GM23248 (cell line): ENCODE results near the gene ANO2.

Source experiments
- EZH2 ChIP-seq: fragments of 200-600 bp; sonication (generic); IDR thresholded peaks from 2 replicates; pipeline ENCODE4 v1.6.1; 2018; ENCODE audit warnings: antibody characterized with exemption, mild to moderate bottlenecking; ENCODE audit not compliant: insufficient read depth, poor library complexity, severe bottlenecking
- EZH2phosphoT487 ChIP-seq: fragments of 200-600 bp; sonication (generic); IDR thresholded peaks from 2 replicates; pipeline ENCODE4 v1.6.1; 2018; ENCODE audit warnings: antibody characterized with exemption, moderate library complexity, mild to moderate bottlenecking, low read depth; ENCODE audit not compliant: insufficient read depth

DNA sequence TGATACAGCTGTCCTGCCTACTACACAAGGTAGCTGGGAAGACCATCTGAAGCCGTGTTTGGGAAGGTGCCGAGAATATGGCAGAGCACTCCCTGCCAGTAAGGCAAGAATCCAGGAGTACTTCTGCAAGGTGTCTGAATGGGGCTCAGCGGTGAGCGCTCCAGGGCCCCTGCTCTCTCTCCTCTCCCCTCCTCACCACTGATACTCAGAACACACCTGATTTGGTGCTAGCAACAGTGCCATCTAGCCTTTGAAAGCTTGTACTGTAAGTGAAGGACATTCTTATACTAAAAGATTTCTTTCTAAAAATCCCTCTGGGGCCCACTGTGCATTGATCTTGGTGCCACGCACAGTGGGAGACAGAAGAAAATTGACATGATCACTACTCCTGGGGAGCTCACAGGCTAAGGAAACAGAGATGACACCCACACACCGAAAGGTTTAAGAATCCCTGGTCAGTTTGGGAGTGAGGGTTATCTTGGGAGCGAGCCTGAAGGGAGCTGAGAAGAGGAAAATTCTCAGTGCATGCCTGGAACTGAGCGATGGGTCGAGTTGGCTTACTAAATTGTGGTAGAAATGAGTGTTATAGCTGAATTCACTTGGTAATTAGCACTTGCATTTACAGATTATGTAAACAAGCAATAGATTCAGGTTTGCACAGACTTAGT is 296.2 kb downstream of the ANO2 start:
- TF ChIP-seq EZH2 (no peak), EZH2phosphoT487 (no peak)
